K562 (cell line): Measurements from ENCODE around the gene SCG3. TPM values are rescaled to one million over a fixed set of nuclear protein-coding genes. Genes with fewer than 3 reads are reported as not detected.

ENCODE experiments used
- AFF1 ChIP-seq, 2 experiments: fragments of 450-650 bp; IDR thresholded peaks; 2 replicates each; pipeline ENCODE4 v1.6.1; 2018; ENCODE audit warnings: mild to moderate bottlenecking in 2 of 2, low read depth in 1 of 2; ENCODE audit not compliant: partially characterized antibody in 2 of 2
- HBP1 ChIP-seq: fragments of 450-650 bp; formaldehyde crosslinking; IDR thresholded peaks from 2 replicates; pipeline ENCODE4 v1.4.0; 2022; ENCODE audit warnings: missing genetic modification characterization
- HMG20A ChIP-seq: fragments of 450-650 bp; formaldehyde crosslinking; conservative IDR thresholded peaks from 2 replicates; pipeline ENCODE4 v1.4.0; 2020; ENCODE audit warnings: mild to moderate bottlenecking, mixed read lengths
- ID3 ChIP-seq, 2 experiments: fragments of 250-450 bp in 1 of 2; fragments of 450-650 bp in 1 of 2; sonication (Bioruptor Pico) in 1 of 2; IDR thresholded peaks; 2 replicates each; pipeline versions ENCODE4 v1.6.1 to v1.8.0; 2016 to 2021; ENCODE audit warnings: mild to moderate bottlenecking in 2 of 2, moderate library complexity in 2 of 2, missing compliant biosample characterization in 1 of 2, missing genetic modification characterization in 1 of 2
- ILK ChIP-seq: fragments of 450-650 bp; IDR thresholded peaks from 2 replicates; pipeline ENCODE4 v1.6.1; 2016; ENCODE audit warnings: missing genetic modification characterization, low read depth, mild to moderate bottlenecking, missing compliant biosample characterization, moderate library complexity, borderline replicate concordance
- NKRF ChIP-seq: fragments of 450-650 bp; IDR thresholded peaks from 2 replicates; pipeline ENCODE4 v1.6.1; 2016; ENCODE audit warnings: borderline replicate concordance
- PHB ChIP-seq: fragments of 250-450 bp; sonication (Bioruptor Pico); IDR thresholded peaks from 2 replicates; pipeline ENCODE4 v1.5.0; 2021
- SMAD4 ChIP-seq: fragments of 250-450 bp; sonication (Bioruptor Pico); conservative IDR thresholded peaks from 2 replicates; pipeline ENCODE4 v1.8.0; 2021; ENCODE audit warnings: inconsistent platforms, mild to moderate bottlenecking, moderate library complexity
- SRSF1 ChIP-seq: fragments of 200-400 bp; formaldehyde crosslinking; IDR thresholded peaks from 2 replicates; pipeline ENCODE4 v1.6.1; 2017; ENCODE audit warnings: mild to moderate bottlenecking, low read depth, low read length, moderate library complexity
- SRSF9 ChIP-seq: fragments of 200-400 bp; formaldehyde crosslinking; IDR thresholded peaks from 2 replicates; pipeline ENCODE4 v1.6.1; 2017; ENCODE audit warnings: low read depth, low read length, borderline replicate concordance
- TRIM25 ChIP-seq: fragments of 450-650 bp; IDR thresholded peaks from 2 replicates; pipeline ENCODE4 v1.7.0; 2016; ENCODE audit warnings: borderline replicate concordance
- ZFX ChIP-seq: sonication (generic); formaldehyde crosslinking; IDR thresholded peaks from 2 replicates; pipeline ENCODE4 v1.8.0; 2022; ENCODE audit warnings: mild to moderate bottlenecking, missing genetic modification reagents, moderate library complexity
- polyA plus RNA-seq, 8 experiments: library from polyadenylated mRNA; depleted of rRNA in 4 of 8; stranded (reverse) in 5 of 8; unstranded in 3 of 8; fragments of >200 nt; fragmentation: Nextera tagmentation in 2 of 8; fragmentation: Illumina TruSeq in 1 of 8; extraction: Ambion mirVana in 2 of 8; extraction: Trizol in 1 of 8; gene quantifications; 2 replicates each; pipeline versions ENCODE4 v1.2.1 to v1.2.3, GENCODE V29; 2011 to 2014; ENCODE audit warnings: inconsistent platforms in 1 of 8, missing spikeins in 1 of 8
- total RNA-seq, 7 experiments: library from RNA; depleted of rRNA in 6 of 7; stranded (reverse); fragments of >200 nt in 6 of 7; fragmentation: Illumina TruSeq in 2 of 7; extraction: Trizol in 2 of 7; gene quantifications; 2 replicates each; pipeline versions ENCODE4 v1.2.1 to v1.2.3, GENCODE V29; 2011 to 2021; ENCODE audit warnings: low replicate concordance in 1 of 7

SCG3 gene
- total and polyA plus RNA-seq, 9 of the 15 experiments (the other 6 are each of a cell fraction or from before 2014, with no cell fraction given) = 13.0 to 43.8 (median 21.0) TPM

GRCh38 chr15:51681303-51681963 lies at the start of gene SCG3 (continued):
- TF ChIP-seq AFF1 (IDR thresholded peaks at IDR 0.05; ENCODE audit: low read depth in 1 of 2, partially characterized antibody in 2 of 2) (peak in 1 of 2 experiments; percentile 98), NKRF (peak; percentile 86; the same call in 1 of the 2 replicates), ID3 (CRISPR knock-in tag; IDR thresholded peaks at IDR 0.05) (no peak), ID3 (tag; IDR thresholded peaks at IDR 0.05) (no peak), PHB (CRISPR knock-in tag) (no peak), SRSF1 (no peak), HBP1 (CRISPR knock-in tag) (no peak), SMAD4 (CRISPR knock-in tag) (peak; percentile 90), SRSF9 (no peak), ILK (tag) (no peak), HMG20A (CRISPR knock-in tag) (no peak), TRIM25 (no peak), ZFX (no peak)
